MCF 10A (cell line): Measurements from ENCODE around the gene DGKG. TPM values are rescaled to one million over a fixed set of nuclear protein-coding genes. Genes with fewer than 3 reads are reported as not detected.

Experiments used
- BruUV-seq: library from RNA; stranded (reverse); fragments of 400-500 nt; replicated peaks from 2 replicates; lab custom pipeline; 2021; lab: Mats Ljungman, UMichigan
- CTCF ChIA-PET: fragments of 300-600 bp; sonication (Branson Sonifier 250); formaldehyde crosslinking; extraction: SDS; loops from one replicate; lab custom pipeline; 2021; ENCODE audit warnings: antibody characterized with exemption, inconsistent platforms; lab: Yijun Ruan, JAX
- POLR2A ChIA-PET: fragments of 300-600, 350-650 bp; sonication (Branson Sonifier 250); formaldehyde crosslinking; extraction: SDS; loops from one replicate; lab custom pipeline; 2020; ENCODE audit warnings: antibody characterized with exemption, inconsistent platforms; lab: Yijun Ruan, JAX
- DNase-seq: peaks from one replicate; pipeline ENCODE4 v3.0.0-alpha.2; 2018; ENCODE audit not compliant: unreplicated experiment
- H3K27ac Mint-ChIP-seq: one replicate; pipeline ENCODE4 v1.8.0; 2022; ENCODE audit warnings: mild to moderate bottlenecking, low read depth, mixed read lengths; ENCODE audit not compliant: unreplicated experiment
- H3K27me3 Mint-ChIP-seq: one replicate; pipeline ENCODE4 v1.8.0; 2022; ENCODE audit warnings: mixed read lengths; ENCODE audit not compliant: insufficient read depth, unreplicated experiment
- H3K36me3 Mint-ChIP-seq: one replicate; pipeline ENCODE4 v1.8.0; 2022; ENCODE audit warnings: mild to moderate bottlenecking, moderate library complexity, mixed read lengths; ENCODE audit not compliant: insufficient read depth, unreplicated experiment
- H3K4me1 Mint-ChIP-seq: one replicate; pipeline ENCODE4 v1.8.0; 2022; ENCODE audit warnings: mixed read lengths; ENCODE audit not compliant: insufficient read depth, unreplicated experiment
- H3K4me3 Mint-ChIP-seq: one replicate; pipeline ENCODE4 v1.8.0; 2022; ENCODE audit warnings: mild to moderate bottlenecking, moderate library complexity, mixed read lengths; ENCODE audit not compliant: unreplicated experiment
- H3K9me3 Mint-ChIP-seq: one replicate; pipeline ENCODE4 v1.8.0; 2022; ENCODE audit warnings: mixed read lengths; ENCODE audit not compliant: unreplicated experiment
- intact Hi-C: fragments of 100-400 bp; cut with micrococcal nuclease; formaldehyde crosslinking; loops from 2 replicates; pipeline ENCODE4 v1.14.1; 2022
- total RNA-seq: library from RNA; stranded (reverse); gene quantifications from 2 replicates; pipeline ENCODE4 v1.2.3, GENCODE V29; 2022
- TF ChIP-seq, protein P1 (sequence below): fragments of 200-600 bp; IDR thresholded peaks from one replicate; pipeline ENCODE4 v1.8.0; 2022; ENCODE audit warnings: antibody characterized with exemption, mild to moderate bottlenecking; ENCODE audit not compliant: unreplicated experiment

The DGKG gene
- total RNA-seq, 1 experiment from 2014 or later: not detected

DNA sequence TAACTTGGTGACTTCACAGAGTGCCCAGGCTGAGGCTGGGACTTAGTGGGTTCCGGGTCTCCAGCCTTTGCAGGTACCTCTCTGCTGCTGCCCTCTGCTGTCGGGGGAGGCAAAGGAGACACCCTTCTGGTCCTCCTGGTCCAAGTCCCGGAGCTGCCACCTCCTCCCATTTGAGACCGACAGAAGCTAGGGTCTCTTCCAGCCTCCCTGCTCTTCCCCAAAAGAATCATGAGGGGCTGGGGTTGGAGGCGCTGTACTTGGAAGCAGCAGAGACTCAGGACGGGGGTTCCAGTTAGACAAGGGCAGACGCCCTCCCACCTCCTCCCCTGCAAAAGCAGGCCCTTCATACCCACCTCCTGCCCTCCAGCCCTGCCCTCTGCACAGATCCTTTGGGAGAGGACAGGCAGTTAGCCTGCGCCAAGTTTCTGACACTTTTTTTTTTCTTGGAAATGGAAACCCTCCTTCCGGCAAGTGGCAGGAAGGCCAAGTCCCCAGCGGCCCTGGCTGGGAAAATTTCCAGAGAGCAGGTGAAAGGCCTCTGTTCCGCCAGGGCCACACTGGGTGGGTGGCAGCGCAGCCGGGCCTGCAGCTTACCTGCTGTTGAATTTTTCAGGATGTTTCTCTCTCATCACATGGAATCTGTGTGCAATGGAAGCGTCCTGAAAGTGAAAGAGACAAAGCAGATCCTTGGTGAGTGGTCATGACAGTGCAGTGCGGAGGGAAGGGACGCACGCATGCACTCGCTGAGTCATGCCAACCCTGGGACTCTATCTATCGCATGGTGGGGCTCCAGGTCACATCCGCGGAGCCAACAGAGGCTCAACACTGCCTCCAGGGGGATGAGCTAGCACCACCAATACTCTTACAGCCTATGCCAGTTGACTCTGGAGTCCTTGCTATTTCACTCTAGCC lies 119.9 kb downstream of the DGKG start:
- ChIA-PET CTCF (interaction anchor here (0.6 to 1.3 kb wide), 9 partner anchors 17 to 259 kb away, joined by 3 to 5 read pairs (median 3); no protein-coding TSS in a partner anchor), POLR2A (interaction anchor here (0.7 kb wide), 2 partner anchors 166 to 259 kb away, joined by 3 read pairs; no protein-coding TSS in a partner anchor)
- H3K4me3 Mint-ChIP-seq: no peak overlapping the region

DNA sequence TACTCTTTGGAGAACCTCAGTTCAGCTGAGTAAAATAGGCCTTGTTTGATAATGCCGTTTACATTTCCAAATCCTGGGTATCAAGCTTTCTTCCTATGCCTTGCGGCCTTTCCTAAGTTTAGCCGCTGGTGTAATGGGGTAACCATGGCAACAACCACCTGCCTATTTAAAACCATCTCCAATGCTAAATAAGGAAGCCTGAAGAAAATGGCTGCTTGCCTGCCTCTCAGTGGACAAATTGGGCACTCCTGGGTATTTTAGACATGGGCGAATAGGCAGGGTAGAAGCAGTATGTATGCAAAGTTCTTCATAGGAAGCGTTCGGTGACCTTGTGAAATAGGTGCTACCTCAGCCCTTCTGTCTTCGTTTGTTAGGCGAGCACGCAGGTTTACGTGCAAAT lies 122.7 kb downstream of the DGKG start:
- no TSS peak for BruUV-seq

More for the DNA sequence above, 119.9 kb downstream of the DGKG start:
- Mint-ChIP-seq H3K36me3 (peaks cover 1% of the 10 kb centered on the region), H3K9me3 (no peaks in the 10 kb centered on the region), H3K27ac (no peak overlapping the region), H3K27me3 (no peaks in the 10 kb centered on the region), H3K4me1 (no peaks in the 10 kb centered on the region)
- intact Hi-C loops: loop anchor here (1.0 kb wide), 1 partner anchor 259 kb away; no protein-coding TSS in a partner anchor
- DNase-seq: peak; percentile 76
- no TSS peak for BruUV-seq
- TF ChIP-seq, protein P1, sequence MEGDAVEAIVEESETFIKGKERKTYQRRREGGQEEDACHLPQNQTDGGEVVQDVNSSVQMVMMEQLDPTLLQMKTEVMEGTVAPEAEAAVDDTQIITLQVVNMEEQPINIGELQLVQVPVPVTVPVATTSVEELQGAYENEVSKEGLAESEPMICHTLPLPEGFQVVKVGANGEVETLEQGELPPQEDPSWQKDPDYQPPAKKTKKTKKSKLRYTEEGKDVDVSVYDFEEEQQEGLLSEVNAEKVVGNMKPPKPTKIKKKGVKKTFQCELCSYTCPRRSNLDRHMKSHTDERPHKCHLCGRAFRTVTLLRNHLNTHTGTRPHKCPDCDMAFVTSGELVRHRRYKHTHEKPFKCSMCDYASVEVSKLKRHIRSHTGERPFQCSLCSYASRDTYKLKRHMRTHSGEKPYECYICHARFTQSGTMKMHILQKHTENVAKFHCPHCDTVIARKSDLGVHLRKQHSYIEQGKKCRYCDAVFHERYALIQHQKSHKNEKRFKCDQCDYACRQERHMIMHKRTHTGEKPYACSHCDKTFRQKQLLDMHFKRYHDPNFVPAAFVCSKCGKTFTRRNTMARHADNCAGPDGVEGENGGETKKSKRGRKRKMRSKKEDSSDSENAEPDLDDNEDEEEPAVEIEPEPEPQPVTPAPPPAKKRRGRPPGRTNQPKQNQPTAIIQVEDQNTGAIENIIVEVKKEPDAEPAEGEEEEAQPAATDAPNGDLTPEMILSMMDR: peak; percentile 42

DNA sequence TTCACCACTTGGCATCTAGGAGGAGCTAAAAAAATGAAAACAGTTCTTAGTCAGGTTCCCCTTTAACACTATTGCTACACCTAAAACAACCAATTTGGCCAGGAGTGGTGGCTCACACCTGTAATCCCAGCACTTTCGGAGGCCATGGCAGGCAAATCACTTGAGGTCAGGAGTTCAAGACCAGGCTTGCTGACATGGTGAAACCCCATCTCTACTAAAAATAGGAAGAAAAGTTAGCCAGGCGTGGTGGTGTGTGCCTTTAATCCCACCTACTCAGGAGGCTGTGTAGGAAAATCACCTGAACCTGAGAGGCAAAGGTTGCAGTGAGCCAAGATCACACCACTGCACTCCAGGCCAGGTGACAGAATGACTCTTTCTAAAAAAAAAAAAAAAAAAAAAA lies 124.1 kb downstream of the DGKG start:
- DNase-seq: no peak
- intact Hi-C loops: no loop called here
- Mint-ChIP-seq H3K9me3 (no peaks in the 10 kb centered on the region), H3K4me1 (no peaks in the 10 kb centered on the region), H3K27ac (no peak overlapping the region), H3K4me3 (no peak overlapping the region), H3K36me3 (peaks cover 6% of the 10 kb centered on the region), H3K27me3 (peaks cover 5% of the 10 kb centered on the region)
- BruUV-seq: no TSS peak
- TF ChIP-seq, protein P1: no peak
- CTCF ChIA-PET: interaction anchor here (0.6 to 0.8 kb wide), 2 partner anchors 255 to 315 kb away, joined by 3 read pairs; no protein-coding TSS in a partner anchor
- POLR2A ChIA-PET: interaction anchor here (0.6 kb wide), 1 partner anchor 26 kb away, joined by 3 read pairs; no protein-coding TSS in a partner anchor

More for the DNA sequence above, 122.7 kb downstream of the DGKG start:
- no peaks in the 10 kb centered on the region for H3K27me3 Mint-ChIP-seq
- no peak for DNase-seq
- intact Hi-C loops: no loop called here
- H3K9me3 Mint-ChIP-seq: no peaks in the 10 kb centered on the region
- peaks cover 6% of the 10 kb centered on the region for H3K36me3 Mint-ChIP-seq
- POLR2A ChIA-PET: no interaction called here
- TF ChIP-seq, protein P1: no peak
- H3K27ac Mint-ChIP-seq: no peak overlapping the region
- no peak overlapping the region for H3K4me3 Mint-ChIP-seq
- CTCF ChIA-PET: interaction anchor here (0.6 to 1.1 kb wide), 5 partner anchors 20 to 256 kb away, joined by 3 read pairs; no protein-coding TSS in a partner anchor
- H3K4me1 Mint-ChIP-seq: no peaks in the 10 kb centered on the region
